ENCODE measurements around the gene JAKMIP3. TPM values are rescaled to one million over a fixed set of nuclear protein-coding genes. Genes with fewer than 3 reads are reported as not detected.

The JAKMIP3 gene
- polyA plus RNA-seq: 0.45 TPM
- long read RNA-seq, donor 1: 0 reads
- long read RNA-seq, donor 2: 0 reads
- long read RNA-seq, donor 3: 0 reads
- long read RNA-seq, donor 4: 0 reads
- long read RNA-seq, donor 5: 0 reads
- long read RNA-seq, donor 6: 0 reads
- long read RNA-seq, donor 7: 0 reads
- long read RNA-seq, donor 8: 0 reads
- long read RNA-seq, donor 9: 0 reads
- long read RNA-seq, donor 10: 0 reads
- long read RNA-seq, donor 11: 0 reads

GRCh38 chr10:132065491-132066105 is at the start of gene JAKMIP3:
JAKMIP3 (plus strand) TSS chr10:132065946; CDS start chr10:132104809, 38,863 bp downstream.
- Histone ChIP-seq H3K36me3 (ENCODE audit: control insufficient read depth, insufficient read depth, low read length) (no peaks in the 10 kb centered on the region), H3K27me3 (ENCODE audit: control insufficient read depth, insufficient read depth, low read length) (peaks cover 11% of the 10 kb centered on the region), H3K4me1 (ENCODE audit: control insufficient read depth, insufficient read depth, low read length) (peaks cover 3% of the 10 kb centered on the region), H3K4me3 (ENCODE audit: low read length) (peak within 1 kb of the TSS; percentile 32), H3K9me3 (ENCODE audit: control insufficient read depth, low read depth, low read length) (no peaks in the 10 kb centered on the region), H3K27ac (ENCODE audit: low read length) (no peak within 1 kb of the TSS)
- DNase-seq: peak; percentile 44 to 67
- no CpG with 5 or more reads among the region's 35 CpGs for WGBS (ENCODE audit: insufficient coverage, low lambda C conversion rate)

GRCh38 chr10:132016514-132016913 is 49.2 kb upstream of the JAKMIP3 start:
- H3K27ac ChIP-seq (ENCODE audit: low read length): no peak overlapping the region
- 49% methylated on average over 4 of the region's 6 CpGs for WGBS (ENCODE audit: insufficient coverage, low lambda C conversion rate)

GRCh38 chr10:132018446-132018845 is 47.3 kb upstream of the JAKMIP3 start:
- H3K4me1 ChIP-seq (ENCODE audit: control insufficient read depth, insufficient read depth, low read length): no peaks in the 10 kb centered on the region
- DNase-seq: no peak
- WGBS (ENCODE audit: insufficient coverage, low lambda C conversion rate): 33% methylated on average over 3 of the region's 5 CpGs

More at GRCh38 chr10:132016514-132016913, 49.2 kb upstream of the JAKMIP3 start:
- no peaks in the 10 kb centered on the region for H3K4me1 ChIP-seq (ENCODE audit: control insufficient read depth, insufficient read depth, low read length)
- no peaks in the 10 kb centered on the region for H3K9me3 ChIP-seq (ENCODE audit: control insufficient read depth, low read depth, low read length)
- DNase-seq: no peak
- H3K36me3 ChIP-seq (ENCODE audit: control insufficient read depth, insufficient read depth, low read length): no peaks in the 10 kb centered on the region
- no peak overlapping the region for H3K4me3 ChIP-seq (ENCODE audit: low read length)
- no peaks in the 10 kb centered on the region for H3K27me3 ChIP-seq (ENCODE audit: control insufficient read depth, insufficient read depth, low read length)

DNA sequence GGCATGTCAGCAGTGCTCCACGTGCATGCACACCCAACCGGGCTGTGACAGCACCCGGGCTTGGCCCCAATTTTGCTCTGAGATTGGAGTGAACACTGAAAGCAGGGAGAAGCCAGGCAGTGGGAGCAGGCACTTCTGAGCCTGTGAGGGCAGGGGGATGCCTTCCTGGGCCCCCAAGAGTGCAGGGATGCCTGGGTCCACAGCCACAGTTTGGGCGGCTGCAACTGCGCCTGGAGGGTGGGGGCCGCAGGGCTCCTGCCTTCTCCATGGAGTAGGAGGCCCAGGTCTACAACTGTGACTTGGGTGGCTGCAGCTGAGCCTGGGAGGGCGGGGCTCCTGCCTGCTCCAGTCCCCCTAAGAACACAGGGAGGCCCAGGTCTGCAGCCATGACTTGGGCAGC is 46.4 kb upstream of the JAKMIP3 start:
- H3K36me3 ChIP-seq (ENCODE audit: control insufficient read depth, insufficient read depth, low read length): no peaks in the 10 kb centered on the region
- peaks cover 11% of the 10 kb centered on the region for H3K27me3 ChIP-seq (ENCODE audit: control insufficient read depth, insufficient read depth, low read length)
- no peak overlapping the region for H3K27ac ChIP-seq (ENCODE audit: low read length)
- no peak overlapping the region for H3K4me3 ChIP-seq (ENCODE audit: low read length)
- WGBS (ENCODE audit: insufficient coverage, low lambda C conversion rate): no CpG with 5 or more reads among the region's 7 CpGs
- H3K4me1 ChIP-seq (ENCODE audit: control insufficient read depth, insufficient read depth, low read length): no peaks in the 10 kb centered on the region
- no peak for DNase-seq
- H3K9me3 ChIP-seq (ENCODE audit: control insufficient read depth, low read depth, low read length): no peaks in the 10 kb centered on the region

More at GRCh38 chr10:132018446-132018845, 47.3 kb upstream of the JAKMIP3 start:
- H3K27me3 ChIP-seq (ENCODE audit: control insufficient read depth, insufficient read depth, low read length): peaks cover 3% of the 10 kb centered on the region
- H3K36me3 ChIP-seq (ENCODE audit: control insufficient read depth, insufficient read depth, low read length): no peaks in the 10 kb centered on the region
- no peak overlapping the region for H3K27ac ChIP-seq (ENCODE audit: low read length)
- no peak overlapping the region for H3K4me3 ChIP-seq (ENCODE audit: low read length)
- no peaks in the 10 kb centered on the region for H3K9me3 ChIP-seq (ENCODE audit: control insufficient read depth, low read depth, low read length)

GRCh38 chr10:132020456-132020855 is 45.3 kb upstream of the JAKMIP3 start:
- no peak overlapping the region for H3K4me3 ChIP-seq (ENCODE audit: low read length)
- no peak for DNase-seq
- H3K27me3 ChIP-seq (ENCODE audit: control insufficient read depth, insufficient read depth, low read length): peaks cover 17% of the 10 kb centered on the region
- H3K4me1 ChIP-seq (ENCODE audit: control insufficient read depth, insufficient read depth, low read length): no peaks in the 10 kb centered on the region
- H3K27ac ChIP-seq (ENCODE audit: low read length): no peak overlapping the region
- no peaks in the 10 kb centered on the region for H3K36me3 ChIP-seq (ENCODE audit: control insufficient read depth, insufficient read depth, low read length)
- H3K9me3 ChIP-seq (ENCODE audit: control insufficient read depth, low read depth, low read length): no peaks in the 10 kb centered on the region
- no CpG with 5 or more reads among the region's 13 CpGs for WGBS (ENCODE audit: insufficient coverage, low lambda C conversion rate)

- no CpG with 5 or more reads among the region's 24 CpGs for WGBS (ENCODE audit: insufficient coverage, low lambda C conversion rate)
- H3K4me1 ChIP-seq (ENCODE audit: control insufficient read depth, insufficient read depth, low read length): no peaks in the 10 kb centered on the region
- no peak overlapping the region for H3K27ac ChIP-seq (ENCODE audit: low read length)
These were observed 44.7 kb upstream of the JAKMIP3 start for GRCh38 chr10:132021046-132021445.

GRCh38 chr10:132021504-132022143 is 44.1 kb upstream of the JAKMIP3 start:
- H3K4me3 ChIP-seq (ENCODE audit: low read length): no peak overlapping the region
- H3K27me3 ChIP-seq (ENCODE audit: control insufficient read depth, insufficient read depth, low read length): peaks cover 17% of the 10 kb centered on the region
- WGBS (ENCODE audit: insufficient coverage, low lambda C conversion rate): no CpG with 5 or more reads among the region's 16 CpGs
- no peaks in the 10 kb centered on the region for H3K4me1 ChIP-seq (ENCODE audit: control insufficient read depth, insufficient read depth, low read length)
- no peak overlapping the region for H3K27ac ChIP-seq (ENCODE audit: low read length)
- no peaks in the 10 kb centered on the region for H3K9me3 ChIP-seq (ENCODE audit: control insufficient read depth, low read depth, low read length)
- no peak for DNase-seq
- H3K36me3 ChIP-seq (ENCODE audit: control insufficient read depth, insufficient read depth, low read length): no peaks in the 10 kb centered on the region

More at GRCh38 chr10:132021046-132021445, 44.7 kb upstream of the JAKMIP3 start:
- Histone ChIP-seq H3K27me3 (ENCODE audit: control insufficient read depth, insufficient read depth, low read length) (peaks cover 17% of the 10 kb centered on the region), H3K4me3 (ENCODE audit: low read length) (no peak overlapping the region), H3K9me3 (ENCODE audit: control insufficient read depth, low read depth, low read length) (no peaks in the 10 kb centered on the region), H3K36me3 (ENCODE audit: control insufficient read depth, insufficient read depth, low read length) (no peaks in the 10 kb centered on the region)
- DNase-seq: no peak

DNA sequence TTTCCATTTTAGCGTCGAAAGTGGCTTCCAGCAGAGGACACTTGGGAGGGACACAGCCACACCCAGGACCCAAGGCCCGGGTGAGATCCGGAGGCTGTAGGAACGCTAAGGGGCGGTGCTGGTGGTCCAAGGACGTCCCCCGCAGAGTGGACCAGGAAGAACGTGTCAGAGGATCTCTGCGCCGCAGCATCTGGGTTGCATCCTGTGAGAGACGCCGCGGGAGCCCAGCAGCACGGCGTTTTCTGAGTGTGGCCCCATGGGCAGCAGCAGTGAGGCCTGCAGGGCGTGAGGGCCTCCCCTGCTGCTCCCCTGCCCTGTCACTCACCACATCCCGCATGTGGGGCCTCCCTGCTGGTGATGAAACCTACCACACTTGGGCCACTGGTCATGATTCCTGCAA is 43.5 kb upstream of the JAKMIP3 start:
- H3K4me1 ChIP-seq (ENCODE audit: control insufficient read depth, insufficient read depth, low read length): no peaks in the 10 kb centered on the region
- whole genome bisulfite sequencing (ENCODE audit: insufficient coverage, low lambda C conversion rate): no CpG with 5 or more reads among the region's 18 CpGs
- H3K9me3 ChIP-seq (ENCODE audit: control insufficient read depth, low read depth, low read length): no peaks in the 10 kb centered on the region
- H3K27ac ChIP-seq (ENCODE audit: low read length): no peak overlapping the region
- DNase-seq: no peak
- no peak overlapping the region for H3K4me3 ChIP-seq (ENCODE audit: low read length)
- H3K27me3 ChIP-seq (ENCODE audit: control insufficient read depth, insufficient read depth, low read length): peaks cover 18% of the 10 kb centered on the region
- H3K36me3 ChIP-seq (ENCODE audit: control insufficient read depth, insufficient read depth, low read length): no peaks in the 10 kb centered on the region

DNA sequence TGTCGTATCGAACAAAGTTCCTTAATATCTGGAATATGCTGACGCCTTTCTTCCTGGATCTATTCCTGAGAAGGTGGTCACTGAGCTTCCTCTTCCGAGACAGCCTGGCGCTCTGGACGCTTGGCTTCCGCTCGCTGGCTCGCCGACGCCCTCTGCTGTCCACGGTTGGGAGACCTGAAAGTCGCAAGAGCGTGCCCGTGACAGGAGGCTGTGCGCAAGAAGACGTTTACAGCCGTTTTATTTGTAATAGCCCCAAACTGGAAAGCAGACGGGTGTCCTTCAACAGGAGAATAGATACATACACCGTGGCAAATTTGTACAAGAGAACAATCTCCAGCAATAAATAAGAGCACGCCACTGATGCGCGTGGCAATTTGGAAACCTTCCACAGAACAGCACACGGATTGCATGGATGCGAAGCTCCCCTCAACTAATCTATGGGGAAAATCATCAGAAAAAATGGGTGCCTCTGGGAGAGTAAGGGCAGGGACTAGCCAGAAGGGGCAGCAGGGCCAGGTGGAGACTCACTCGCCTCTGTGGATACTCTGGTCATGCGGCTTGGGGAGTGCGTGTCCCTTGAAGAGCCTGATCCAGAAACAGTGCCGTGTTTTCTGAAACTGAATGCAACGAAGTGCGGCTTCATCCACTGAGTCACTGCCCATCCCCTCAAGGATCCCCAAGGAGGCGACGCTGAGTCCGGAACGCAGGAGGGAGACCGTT is 42.5 kb upstream of the JAKMIP3 start:
- no peak overlapping the region for H3K27ac ChIP-seq (ENCODE audit: low read length)
- no peaks in the 10 kb centered on the region for H3K4me1 ChIP-seq (ENCODE audit: control insufficient read depth, insufficient read depth, low read length)
- peak; percentile 68 to 70 for DNase-seq
- no peaks in the 10 kb centered on the region for H3K9me3 ChIP-seq (ENCODE audit: control insufficient read depth, low read depth, low read length)
- H3K27me3 ChIP-seq (ENCODE audit: control insufficient read depth, insufficient read depth, low read length): peaks cover 22% of the 10 kb centered on the region
- no CpG with 5 or more reads among the region's 36 CpGs for WGBS (ENCODE audit: insufficient coverage, low lambda C conversion rate)
- no peak overlapping the region for H3K4me3 ChIP-seq (ENCODE audit: low read length)
- H3K36me3 ChIP-seq (ENCODE audit: control insufficient read depth, insufficient read depth, low read length): no peaks in the 10 kb centered on the region

DNA sequence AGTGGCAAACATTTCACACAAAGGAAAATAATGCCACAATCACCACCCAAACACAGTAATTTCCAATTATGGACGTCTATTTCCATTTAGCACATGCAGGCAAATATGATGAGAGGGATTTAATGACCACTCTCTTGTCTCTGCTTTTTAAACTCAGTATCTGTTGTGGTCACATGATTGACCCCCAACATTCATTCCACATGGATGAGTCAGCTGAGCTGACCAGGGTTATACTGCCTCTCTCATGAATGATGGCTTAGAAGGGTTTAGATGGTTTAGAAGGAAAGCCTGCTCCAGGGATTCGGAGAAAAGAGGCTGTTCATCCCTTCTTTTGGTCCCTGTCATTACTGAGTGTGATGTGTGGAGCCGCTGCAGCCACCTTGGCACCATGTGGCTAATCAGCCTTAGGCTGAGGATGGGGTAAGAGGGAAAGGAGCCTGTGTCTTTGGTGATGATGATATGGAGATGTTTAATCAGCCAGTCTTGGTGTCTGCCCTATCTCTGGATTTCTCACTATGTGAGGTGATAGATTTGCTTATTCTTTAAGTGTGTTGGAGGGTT is 38.2 kb upstream of the JAKMIP3 start:
- H3K4me3 ChIP-seq (ENCODE audit: low read length): no peak overlapping the region
- H3K9me3 ChIP-seq (ENCODE audit: control insufficient read depth, low read depth, low read length): no peaks in the 10 kb centered on the region
- 50% methylated on average over 1 of the region's 3 CpGs for WGBS (ENCODE audit: insufficient coverage, low lambda C conversion rate)
- no peaks in the 10 kb centered on the region for H3K4me1 ChIP-seq (ENCODE audit: control insufficient read depth, insufficient read depth, low read length)
- no peaks in the 10 kb centered on the region for H3K36me3 ChIP-seq (ENCODE audit: control insufficient read depth, insufficient read depth, low read length)
- no peak for DNase-seq
- H3K27me3 ChIP-seq (ENCODE audit: control insufficient read depth, insufficient read depth, low read length): peaks cover 35% of the 10 kb centered on the region
- H3K27ac ChIP-seq (ENCODE audit: low read length): no peak overlapping the region

Data from large intestine (tissue), 12 donors.